HCT116 (cell line): ENCODE measurements around the gene NAALAD2. TPM values are rescaled to one million over a fixed set of nuclear protein-coding genes. Genes with fewer than 3 reads are reported as not detected.
"Not testable (repeated sequence)": the region's sequence is repeated elsewhere in the genome, so short reads cannot be mapped to it uniquely, and the experiment has no call there.

ENCODE experiments used
- ATAC-seq: fragments of 200-7000 bp; cut with Tn5 transposase; 2 replicates; pipeline ENCODE4 v1.9.1; 2020; ENCODE audit warnings: mild to moderate bottlenecking, moderate library complexity
- BruUV-seq: library from RNA; stranded (reverse); fragments of 400-500 nt; replicated peaks from 2 replicates; lab custom pipeline; 2021; lab: Mats Ljungman, UMichigan
- CTCF ChIA-PET: fragments of 300-600 bp; sonication (Branson Sonifier 250); formaldehyde crosslinking; loops from one replicate; lab custom pipeline; 2021; ENCODE audit warnings: antibody characterized with exemption; lab: Charles Lee
- POLR2A ChIA-PET: fragments of 300-600, 350-600 bp; sonication (Branson Sonifier 250); formaldehyde crosslinking; loops from one replicate; lab custom pipeline; 2021; ENCODE audit warnings: antibody characterized with exemption; lab: Charles Lee
- RAD21 ChIA-PET, 2 experiments: fragments of 300-600 bp; sonication (Branson Sonifier 250); formaldehyde crosslinking; loops; one replicate each; lab custom pipeline; 2023; ENCODE audit warnings: low total read pairs in 2 of 2; ENCODE audit not compliant: uncharacterized antibody in 2 of 2, unreplicated experiment in 2 of 2, low non-redundant PET in 1 of 2; lab: Charles Lee
- DNase-seq: peaks from one replicate; pipeline ENCODE4 v3.0.0-alpha.2; 2010; ENCODE audit warnings: low read depth, low spot score
- H2AFZ ChIP-seq: fragments of 200-600 bp; shearing (Covaris generic), sonication (generic); 2 replicates; pipeline ENCODE4 v1.6.1; 2017; ENCODE audit warnings: low read depth, mixed run types, mixed read lengths, antibody characterized with exemption, low read length; ENCODE audit not compliant: poor library complexity, severe bottlenecking
- H3K27ac ChIP-seq: 2 replicates; pipeline ENCODE4 v1.5.1; 2012; ENCODE audit warnings: low read depth, low read length
- H3K27me3 ChIP-seq: fragments of 200-600 bp; sonication (generic); 2 replicates; pipeline ENCODE4 v1.6.1; 2016; ENCODE audit warnings: mixed run types, low read length, mixed read lengths; ENCODE audit not compliant: insufficient read depth
- H3K36me3 ChIP-seq, 2 experiments: fragments of 200-500 bp in 1 of 2; fragments of 200-600 bp in 1 of 2; sonication (Bioruptor generic) in 1 of 2; sonication (generic) in 1 of 2; 2 replicates each; pipeline versions ENCODE4 v1.5.1 to v1.6.1; 2014 to 2016; ENCODE audit warnings: low read length in 2 of 2, inconsistent platforms in 1 of 2, mixed read lengths in 1 of 2, mixed run types in 1 of 2; ENCODE audit not compliant: insufficient read depth in 2 of 2, control insufficient read depth in 1 of 2
- H3K4me1 ChIP-seq, 2 experiments: fragments of 200-600 bp in 1 of 2; sonication (generic) in 1 of 2; 2 replicates each; pipeline versions ENCODE4 v1.5.1 to v1.6.1; 2012 to 2017; ENCODE audit warnings: low read length in 2 of 2, inconsistent platforms in 1 of 2, mild to moderate bottlenecking in 1 of 2, mixed read lengths in 1 of 2, mixed run types in 1 of 2, moderate library complexity in 1 of 2; ENCODE audit not compliant: insufficient read depth in 2 of 2, control insufficient read depth in 1 of 2
- H3K4me2 ChIP-seq: fragments of 200-600 bp; sonication (generic); 2 replicates; pipeline ENCODE4 v1.6.1; 2017; ENCODE audit warnings: mixed run types, low read length, mixed read lengths
- H3K4me3 ChIP-seq, 2 experiments: fragments of 200-600 bp in 1 of 2; sonication (generic) in 1 of 2; replicated peaks in 1 of 2; 2 replicates each; pipeline ENCODE4 v1.5.1; 2011 to 2016; ENCODE audit warnings: low read length in 2 of 2, control low read depth in 1 of 2, low read depth in 1 of 2, mild to moderate bottlenecking in 1 of 2, mixed read lengths in 1 of 2, mixed run types in 1 of 2
- H3K79me2 ChIP-seq: fragments of 200-600 bp; sonication (generic); 2 replicates; pipeline ENCODE4 v1.6.1; 2017; ENCODE audit warnings: mild to moderate bottlenecking, mixed run types, low read length, moderate library complexity, mixed read lengths; ENCODE audit not compliant: insufficient read depth
- H3K9ac ChIP-seq: fragments of 200-600 bp; sonication (generic); 2 replicates; pipeline ENCODE4 v1.6.1; 2016; ENCODE audit warnings: low read length, mixed read lengths
- H3K9me2 ChIP-seq: fragments of 200-600 bp; sonication (generic), shearing (Covaris generic); 2 replicates; pipeline ENCODE4 v1.6.1; 2017; ENCODE audit warnings: mixed run types, mild to moderate bottlenecking, moderate library complexity; ENCODE audit not compliant: insufficient read depth
- H3K9me3 ChIP-seq, 2 experiments: fragments of 200-500 bp in 1 of 2; fragments of 200-600 bp in 1 of 2; sonication (Bioruptor generic) in 1 of 2; sonication (generic) in 1 of 2; 2 replicates each; pipeline ENCODE4 v1.6.1; 2014 to 2017; ENCODE audit warnings: low read length in 2 of 2, mixed read lengths in 2 of 2, inconsistent platforms in 1 of 2, low read depth in 1 of 2, mild to moderate bottlenecking in 1 of 2, mixed run types in 1 of 2, moderate library complexity in 1 of 2; ENCODE audit not compliant: control insufficient read depth in 1 of 2, insufficient read depth in 1 of 2
- H4K20me1 ChIP-seq: fragments of 200-600 bp; sonication (generic), shearing (Covaris generic); 2 replicates; pipeline ENCODE4 v1.6.1; 2017; ENCODE audit warnings: mixed run types, mild to moderate bottlenecking, moderate library complexity; ENCODE audit not compliant: insufficient read depth
- CBX3 ChIP-seq: IDR thresholded peaks from 2 replicates; pipeline ENCODE4 v1.6.1; 2012; ENCODE audit warnings: low read depth
- CEBPB ChIP-seq: IDR thresholded peaks from 2 replicates; pipeline ENCODE4 v1.6.1; 2012; ENCODE audit warnings: low read depth
- CTCF ChIP-seq, 3 experiments: fragments of 200-600 bp in 1 of 3; sonication (generic) in 1 of 3; IDR thresholded peaks in 2 of 3; conservative IDR thresholded peaks in 1 of 3; 2 replicates each; pipeline ENCODE4 v1.5.1; 2012 to 2017; ENCODE audit warnings: low read depth in 2 of 3, low read length in 2 of 3, antibody characterized with exemption in 1 of 3, borderline replicate concordance in 1 of 3, control low read depth in 1 of 3, mild to moderate bottlenecking in 1 of 3, mixed read lengths in 1 of 3, mixed run types in 1 of 3, moderate library complexity in 1 of 3; ENCODE audit not compliant: insufficient read depth in 1 of 3
- EGR1 ChIP-seq: IDR thresholded peaks from 2 replicates; pipeline ENCODE4 v1.6.1; 2012; ENCODE audit warnings: low read depth
- ELF1 ChIP-seq: IDR thresholded peaks from 2 replicates; pipeline ENCODE4 v1.6.1; 2012; ENCODE audit warnings: low read depth, borderline replicate concordance
- EZH2 ChIP-seq: fragments of 200-600 bp; sonication (generic); IDR thresholded peaks from 2 replicates; pipeline ENCODE4 v1.6.1; 2017; ENCODE audit warnings: antibody characterized with exemption, mixed run types
- JUND ChIP-seq: IDR thresholded peaks from 2 replicates; pipeline ENCODE4 v1.6.1; 2012
- MAX ChIP-seq: IDR thresholded peaks from 2 replicates; pipeline ENCODE4 v1.6.1; 2012
- POLR2A ChIP-seq: IDR thresholded peaks from 2 replicates; pipeline ENCODE4 v1.7.0; 2011; ENCODE audit warnings: borderline replicate concordance; ENCODE audit not compliant: insufficient read depth, insufficient read length; ENCODE audit errors: extremely low read depth
- POLR2AphosphoS5 ChIP-seq: IDR thresholded peaks from 2 replicates; pipeline ENCODE4 v1.6.1; 2011; ENCODE audit warnings: mild to moderate bottlenecking, low read depth, low read length, moderate library complexity
- RAD21 ChIP-seq: IDR thresholded peaks from 2 replicates; pipeline ENCODE4 v1.6.1; 2012; ENCODE audit warnings: low read depth, mild to moderate bottlenecking
- REST ChIP-seq: IDR thresholded peaks from 2 replicates; pipeline ENCODE4 v1.6.1; 2012; ENCODE audit warnings: low read depth
- SIN3A ChIP-seq: IDR thresholded peaks from 2 replicates; pipeline ENCODE4 v1.6.1; 2012; ENCODE audit warnings: low read depth
- SP1 ChIP-seq: IDR thresholded peaks from 2 replicates; pipeline ENCODE4 v1.6.1; 2012; ENCODE audit warnings: low read depth
- SRF ChIP-seq: IDR thresholded peaks from 2 replicates; pipeline ENCODE4 v1.6.1; 2012; ENCODE audit warnings: low read depth
- YY1 ChIP-seq: IDR thresholded peaks from 2 replicates; pipeline ENCODE4 v1.6.1; 2011; ENCODE audit warnings: low read length, low read depth, moderate library complexity, mild to moderate bottlenecking; ENCODE audit not compliant: insufficient replicate concordance; ENCODE audit errors: extremely low read depth
- ZFX ChIP-seq: fragments of 450-650 bp; IDR thresholded peaks from 2 replicates; pipeline ENCODE4 v1.6.1; 2017
- ZNF274 ChIP-seq: fragments of 200-500 bp; sonication (Bioruptor generic); IDR thresholded peaks from 2 replicates; pipeline ENCODE4 v1.6.1; 2014; ENCODE audit warnings: mild to moderate bottlenecking, low read depth, low read length, inconsistent platforms
- intact Hi-C: fragments of 100-400 bp; cut with micrococcal nuclease; formaldehyde crosslinking; loops from 2 replicates; pipeline ENCODE4 v1.10.0; 2022
- total RNA-seq: library from RNA; stranded (reverse); gene quantifications from one replicate; pipeline ENCODE4 v1.2.1, GENCODE V29; 2021; ENCODE audit not compliant: unreplicated experiment

NAALAD2 gene
- total RNA-seq, 1 experiment from 2014 or later, result not detected

- Histone ChIP-seq H3K79me2 (peaks cover 90% of the 10 kb centered on the region), H4K20me1 (peaks cover 39% of the 10 kb centered on the region; the same call in 1 of the 2 replicates), H3K36me3 (peaks cover 37 to 61% of the 10 kb centered on the region in 2 experiments)
- ATAC-seq, H3K9me3 ChIP-seq, H2AFZ ChIP-seq, H3K4me2 ChIP-seq, BruUV-seq, intact Hi-C loops, H3K27ac ChIP-seq, H3K4me1 ChIP-seq, RAD21 ChIA-PET, POLR2A ChIA-PET, H3K9ac ChIP-seq, H3K9me2 ChIP-seq, H3K27me3 ChIP-seq, DNase-seq, CTCF ChIA-PET, H3K4me3 ChIP-seq: not testable (repeated sequence)
Observed at GRCh38 chr11:90207992-90208391, 73.5 kb downstream of the NAALAD2 start.

GRCh38 chr11:90208857-90209256 lies 74.4 kb downstream of the NAALAD2 start:
- peaks cover 39% of the 10 kb centered on the region; the same call in 1 of the 2 replicates for H4K20me1 ChIP-seq
- no peak overlapping the region for H2AFZ ChIP-seq
- BruUV-seq, result no TSS peak
- ATAC-seq (no peak), DNase-seq (no peak)
- H3K9me3 ChIP-seq, result no peaks in the 10 kb centered on the region
- RAD21 ChIA-PET, result no interaction called here
- no peak overlapping the region for H3K27ac ChIP-seq
- H3K4me1 ChIP-seq, result no peaks in the 10 kb centered on the region
- no peak overlapping the region for H3K9ac ChIP-seq
- intact Hi-C loops, result no loop called here
- POLR2A ChIA-PET, result no interaction called here
- CTCF ChIA-PET, result no interaction called here
- H3K4me2 ChIP-seq, result no peak overlapping the region
- peaks cover 92% of the 10 kb centered on the region for H3K79me2 ChIP-seq
- no peaks in the 10 kb centered on the region for H3K27me3 ChIP-seq
- no peaks in the 10 kb centered on the region for H3K9me2 ChIP-seq
- H3K36me3 ChIP-seq, result peaks cover 40 to 64% of the 10 kb centered on the region in 2 experiments
- H3K4me3 ChIP-seq, result no peak overlapping the region
- TF ChIP-seq POLR2AphosphoS5, result no peak
- no peak for TF ChIP-seq YY1
- no peak for TF ChIP-seq RAD21
- no peak for TF ChIP-seq ELF1
- no peak for TF ChIP-seq MAX
- no peak for TF ChIP-seq SP1
- no peak for TF ChIP-seq CEBPB
- TF ChIP-seq ZFX, result no peak
- TF ChIP-seq REST, result no peak
- no peak for TF ChIP-seq JUND
- TF ChIP-seq CBX3, result no peak
- no peak for TF ChIP-seq CTCF (IDR thresholded peaks at IDR 0.05 in 2 of 3, conservative IDR thresholded peaks at IDR 0.05 in 1 of 3; ENCODE audit: borderline replicate concordance in 1 of 3, insufficient read depth in 1 of 3, low read depth in 2 of 3, low read length in 2 of 3)
- TF ChIP-seq SRF, result no peak
- TF ChIP-seq ZNF274, result no peak
- no peak for TF ChIP-seq EZH2
- no peak for TF ChIP-seq EGR1
- TF ChIP-seq SIN3A, result no peak
- no peak for TF ChIP-seq POLR2A
